HCT116 (cell line): ENCODE results near the gene LOXHD1.

Experiments used
- CTCF ChIP-seq, 3 experiments: fragments of 200-600 bp in 1 of 3; sonication (generic) in 1 of 3; IDR thresholded peaks in 2 of 3; conservative IDR thresholded peaks in 1 of 3; 2 replicates each; pipeline ENCODE4 v1.5.1; 2012 to 2017; ENCODE audit warnings: low read depth in 2 of 3, low read length in 2 of 3, antibody characterized with exemption in 1 of 3, borderline replicate concordance in 1 of 3, control low read depth in 1 of 3, mild to moderate bottlenecking in 1 of 3, mixed read lengths in 1 of 3, mixed run types in 1 of 3, moderate library complexity in 1 of 3; ENCODE audit not compliant: insufficient read depth in 1 of 3
- EZH2 ChIP-seq: fragments of 200-600 bp; sonication (generic); IDR thresholded peaks from 2 replicates; pipeline ENCODE4 v1.6.1; 2017; ENCODE audit warnings: antibody characterized with exemption, mixed run types
- JUND ChIP-seq: IDR thresholded peaks from 2 replicates; pipeline ENCODE4 v1.6.1; 2012
- MAX ChIP-seq: IDR thresholded peaks from 2 replicates; pipeline ENCODE4 v1.6.1; 2012
- POLR2A ChIP-seq: IDR thresholded peaks from 2 replicates; pipeline ENCODE4 v1.7.0; 2011; ENCODE audit warnings: borderline replicate concordance; ENCODE audit not compliant: insufficient read depth, insufficient read length; ENCODE audit errors: extremely low read depth
- POLR2AphosphoS5 ChIP-seq: IDR thresholded peaks from 2 replicates; pipeline ENCODE4 v1.6.1; 2011; ENCODE audit warnings: mild to moderate bottlenecking, low read depth, low read length, moderate library complexity
- RAD21 ChIP-seq: IDR thresholded peaks from 2 replicates; pipeline ENCODE4 v1.6.1; 2012; ENCODE audit warnings: low read depth, mild to moderate bottlenecking
- REST ChIP-seq: IDR thresholded peaks from 2 replicates; pipeline ENCODE4 v1.6.1; 2012; ENCODE audit warnings: low read depth
- SIN3A ChIP-seq: IDR thresholded peaks from 2 replicates; pipeline ENCODE4 v1.6.1; 2012; ENCODE audit warnings: low read depth
- SP1 ChIP-seq: IDR thresholded peaks from 2 replicates; pipeline ENCODE4 v1.6.1; 2012; ENCODE audit warnings: low read depth
- TCF7L2 ChIP-seq: IDR thresholded peaks from 2 replicates; pipeline ENCODE4 v1.7.0; 2011; ENCODE audit warnings: borderline replicate concordance, inconsistent platforms; ENCODE audit not compliant: insufficient read depth, insufficient read length; ENCODE audit errors: extremely low read depth
- YY1 ChIP-seq: IDR thresholded peaks from 2 replicates; pipeline ENCODE4 v1.6.1; 2011; ENCODE audit warnings: low read length, low read depth, moderate library complexity, mild to moderate bottlenecking; ENCODE audit not compliant: insufficient replicate concordance; ENCODE audit errors: extremely low read depth
- ZBTB33 ChIP-seq: IDR thresholded peaks from 2 replicates; pipeline ENCODE4 v1.6.1; 2011; ENCODE audit warnings: mild to moderate bottlenecking, low read length, moderate library complexity; ENCODE audit not compliant: insufficient replicate concordance; ENCODE audit errors: extremely low read depth
- ZNF274 ChIP-seq: fragments of 200-500 bp; sonication (Bioruptor generic); IDR thresholded peaks from 2 replicates; pipeline ENCODE4 v1.6.1; 2014; ENCODE audit warnings: mild to moderate bottlenecking, low read depth, low read length, inconsistent platforms

GRCh38 chr18:46688853-46689525 is 32.0 kb upstream of the LOXHD1 start:
- no peak for TF ChIP-seq CTCF (IDR thresholded peaks at IDR 0.05 in 2 of 3, conservative IDR thresholded peaks at IDR 0.05 in 1 of 3; ENCODE audit: borderline replicate concordance in 1 of 3, insufficient read depth in 1 of 3, low read depth in 2 of 3, low read length in 2 of 3)
- no peak for TF ChIP-seq ZNF274
- TF ChIP-seq MAX: no peak
- TF ChIP-seq SP1: no peak
- no peak for TF ChIP-seq RAD21
- TF ChIP-seq YY1: no peak
- no peak for TF ChIP-seq POLR2A
- no peak for TF ChIP-seq EZH2
- no peak for TF ChIP-seq POLR2AphosphoS5
- no peak for TF ChIP-seq ZBTB33
- no peak for TF ChIP-seq REST
- TF ChIP-seq SIN3A: no peak
- no peak for TF ChIP-seq TCF7L2
- no peak for TF ChIP-seq JUND
